Measurements from ENCODE around the gene TIMM23.
"Not testable (repeated sequence)": the region's sequence is repeated elsewhere in the genome, so short reads cannot be mapped to it uniquely, and the experiment has no call there.

TIMM23 gene

GRCh38 chr10:46025406-46025805 is 53.1 kb downstream of the TIMM23 start:
- DNase-seq: no peak

- no peak for DNase-seq
These were observed 53.8 kb downstream of the TIMM23 start for GRCh38 chr10:46026106-46026505.

GRCh38 chr10:46028584-46029460 is 56.5 kb downstream of the TIMM23 start:
- DNase-seq: peak; percentile 48

- DNase-seq: no peak
These were observed 57.3 kb downstream of the TIMM23 start for GRCh38 chr10:46029461-46030030.

DNA sequence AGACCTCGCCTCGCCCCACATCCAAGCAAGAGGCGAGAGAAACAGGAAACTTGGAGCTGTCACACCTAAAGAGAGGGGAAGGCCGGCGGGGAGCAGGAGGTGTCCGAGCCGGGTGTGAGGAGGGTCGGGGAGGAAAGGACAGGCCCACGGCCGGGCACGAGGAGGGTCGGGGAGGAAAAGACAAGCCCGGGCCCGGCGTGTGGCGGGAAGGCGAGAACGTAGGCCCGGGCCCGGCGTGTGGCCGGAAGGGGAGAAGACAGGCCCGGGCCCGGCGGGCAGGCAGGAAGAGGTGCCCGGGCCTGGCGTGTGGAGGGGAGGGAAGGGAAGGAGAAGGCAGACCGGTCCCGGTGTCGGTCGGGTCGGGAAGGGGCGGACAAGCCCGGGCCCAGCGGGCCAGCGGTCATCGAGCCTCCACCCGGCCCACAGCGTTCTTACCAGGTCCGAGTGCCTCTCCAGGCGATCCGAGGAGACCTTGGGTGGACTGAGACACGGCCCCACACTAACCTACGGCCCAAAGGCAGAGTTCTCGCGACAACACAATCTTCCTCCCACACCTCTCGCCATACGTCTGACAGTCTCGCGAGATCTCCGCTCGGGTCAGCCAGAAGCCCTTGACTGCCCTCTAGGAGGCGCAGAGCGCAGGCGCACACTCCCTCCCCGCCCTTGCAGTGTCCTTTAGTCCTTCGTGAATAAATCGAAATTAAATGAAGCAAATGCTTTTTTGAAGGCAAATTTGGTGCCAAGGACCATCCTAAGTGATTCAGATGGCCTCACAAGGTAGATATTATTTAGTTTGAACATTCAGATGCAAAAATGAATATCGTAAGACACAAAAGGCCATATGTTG is 58.0 kb downstream of the TIMM23 start, which contains the start of gene NCOA4:
TSS of gene NCOA4 (minus strand) at position 533 of the 847 bp plus-strand sequence. CDS start 13,943 bp downstream, outside the sequence.
- peak; percentile 92 for DNase-seq

DNA sequence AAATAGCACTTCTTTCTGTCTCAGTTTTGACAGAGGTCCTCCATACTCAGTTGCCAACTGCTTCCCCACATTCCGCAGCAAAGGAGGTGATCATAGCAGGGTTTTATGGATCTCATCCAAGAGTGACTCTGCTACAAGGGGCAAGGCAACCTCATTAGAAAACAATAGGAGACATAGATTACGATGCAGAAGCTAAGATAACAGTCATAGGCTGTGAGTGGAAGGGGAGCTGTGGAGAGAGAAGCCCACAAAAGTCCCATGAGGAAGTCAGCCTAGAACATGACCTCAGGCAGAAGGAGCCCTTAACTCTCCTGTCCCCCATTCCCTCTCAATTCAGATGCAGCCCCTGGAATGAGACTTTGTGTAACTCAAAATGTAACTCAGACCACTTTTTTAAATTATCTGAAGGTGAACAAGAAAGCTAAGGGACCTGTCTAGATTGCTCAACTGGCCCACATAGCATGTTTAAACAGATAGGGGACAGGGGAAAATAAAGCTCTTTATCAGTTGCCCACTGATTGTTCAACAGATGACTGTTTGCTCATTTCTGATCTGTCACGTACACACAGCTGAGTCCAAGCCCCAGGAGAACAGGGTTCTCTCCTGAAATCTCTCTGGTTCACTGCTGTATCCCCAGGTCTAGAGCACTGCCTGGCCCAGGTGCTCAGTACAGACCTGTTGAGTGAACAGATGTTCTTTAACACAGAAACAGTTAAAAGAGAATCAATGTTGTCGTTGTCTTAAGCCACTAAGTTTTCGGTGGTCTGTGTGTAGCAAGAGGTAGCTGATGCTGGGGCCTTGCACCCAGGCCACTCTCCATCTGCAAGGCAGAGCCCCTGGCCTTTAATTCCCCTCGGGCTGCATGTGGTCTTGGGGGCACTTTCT is 59.6 kb downstream of the TIMM23 start:
- no peak for DNase-seq

DNA sequence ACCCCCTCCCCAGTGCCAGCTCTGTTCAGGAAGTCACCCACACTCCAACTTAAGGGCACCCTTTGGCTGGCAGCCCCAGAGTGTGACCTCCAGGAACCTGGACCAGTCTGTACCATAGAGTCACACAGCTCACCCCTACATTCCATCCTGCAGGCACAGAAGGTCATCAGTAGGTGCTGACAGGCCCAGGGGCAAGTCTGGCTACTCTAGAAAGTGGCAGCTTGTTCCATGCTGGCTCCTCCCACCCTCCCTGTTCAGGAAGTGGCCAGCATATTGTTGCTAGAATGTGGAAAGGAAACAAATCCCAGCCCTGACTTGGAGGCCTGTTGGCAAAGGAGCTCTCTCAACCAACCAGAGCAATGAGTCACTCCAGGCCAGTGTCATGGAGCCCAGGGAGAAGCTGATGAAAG is 61.3 kb downstream of the TIMM23 start:
- no peak for DNase-seq

DNA sequence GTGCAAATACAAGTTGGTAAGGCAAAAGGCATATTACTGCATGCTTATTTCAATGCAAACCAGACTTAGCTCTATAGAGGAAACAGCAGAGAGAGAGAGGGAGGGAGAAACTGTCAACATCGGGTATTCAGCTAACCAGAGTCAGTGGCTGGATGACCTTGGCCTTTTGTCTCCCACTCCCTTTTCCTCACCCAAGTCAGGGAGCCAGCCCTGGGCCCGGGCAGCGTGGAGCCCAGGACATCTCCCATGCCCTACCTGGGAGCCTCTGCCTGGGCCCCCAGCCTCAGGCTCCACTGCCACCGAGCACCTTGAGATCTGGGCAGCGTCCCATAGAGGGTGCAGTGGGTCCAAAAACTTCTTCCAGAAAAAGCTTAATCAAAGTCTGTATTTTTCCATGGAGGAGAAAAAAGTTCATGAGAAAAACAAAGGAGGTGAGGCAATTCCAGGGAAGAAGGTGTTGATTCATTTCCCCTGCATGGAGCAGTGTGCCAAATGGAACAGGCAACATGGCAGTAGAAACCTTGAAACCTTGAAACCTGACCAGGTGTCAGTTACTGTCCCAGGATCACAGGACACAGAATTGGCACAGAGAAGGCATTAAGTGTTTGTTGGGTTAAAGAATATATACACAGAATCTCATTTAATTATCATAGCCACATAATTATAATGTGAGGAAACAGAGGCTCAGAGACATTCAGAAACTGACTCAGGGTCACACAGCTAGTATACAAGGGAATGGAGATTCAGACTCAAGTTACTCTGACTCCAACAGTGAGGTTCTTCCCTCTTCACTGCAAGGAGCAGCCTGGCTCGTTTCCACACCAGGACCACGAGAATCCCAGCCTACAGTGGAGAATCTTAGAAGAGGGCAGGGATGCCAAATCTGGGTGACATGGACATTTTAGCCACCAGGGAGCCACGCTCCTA is 63.9 kb downstream of the TIMM23 start:
- DNase-seq: no peak

GRCh38 chr10:46037107-46037825 is 65.0 kb downstream of the TIMM23 start:
- no peak for DNase-seq

- DNase-seq: no peak
These were observed 67.7 kb downstream of the TIMM23 start for GRCh38 chr10:46040004-46040403.

- DNase-seq: no peak
These were observed 70.2 kb downstream of the TIMM23 start for GRCh38 chr10:46042527-46042926.

- DNase-seq: no peak
These were observed 74.0 kb downstream of the TIMM23 start, which contains the start of gene MSMB for GRCh38 chr10:46046261-46046660. TSS of gene MSMB (minus strand) at chr10:46046269. CDS start at chr10:46046237, 32 bp downstream.

DNA sequence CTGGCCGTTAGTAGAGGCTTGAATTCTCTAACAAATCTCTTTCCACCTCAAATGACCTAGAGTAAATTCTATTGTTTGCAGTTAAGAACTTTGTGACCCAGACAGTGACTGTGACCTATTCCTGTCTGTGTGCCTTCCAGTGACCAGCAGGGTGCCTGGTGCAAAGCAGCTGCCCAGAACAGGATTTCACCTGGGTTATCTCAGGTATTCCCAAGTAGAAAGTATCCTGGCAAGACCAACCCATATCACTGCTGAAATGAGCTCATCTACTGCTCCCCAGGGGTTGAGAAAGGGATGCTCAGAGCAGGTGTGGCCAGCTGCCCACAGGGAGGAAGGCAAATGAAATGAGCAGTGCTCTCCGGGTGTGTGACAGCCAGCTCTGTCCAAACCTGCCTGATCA is 75.9 kb downstream of the TIMM23 start:
- DNase-seq: no peak

DNA sequence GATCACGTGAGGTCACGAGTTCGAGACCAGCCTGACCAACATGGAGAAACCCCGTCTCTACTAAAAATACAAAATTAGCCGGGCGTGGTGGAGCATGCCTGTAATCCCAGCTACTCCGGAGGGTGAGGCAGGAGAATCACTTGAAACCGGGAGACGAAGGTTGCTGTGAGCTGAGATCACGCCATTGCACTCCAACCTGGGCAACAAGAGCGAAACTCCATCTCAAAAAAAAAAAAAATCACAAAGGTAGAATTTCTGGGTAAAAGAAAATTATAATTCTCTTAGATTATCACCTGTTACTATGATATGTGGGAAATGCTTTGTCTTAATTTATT is 77.2 kb downstream of the TIMM23 start:
- DNase-seq: not testable (repeated sequence)

- DNase-seq: no peak
These were observed 78.8 kb downstream of the TIMM23 start for GRCh38 chr10:46050941-46051623.

DNA sequence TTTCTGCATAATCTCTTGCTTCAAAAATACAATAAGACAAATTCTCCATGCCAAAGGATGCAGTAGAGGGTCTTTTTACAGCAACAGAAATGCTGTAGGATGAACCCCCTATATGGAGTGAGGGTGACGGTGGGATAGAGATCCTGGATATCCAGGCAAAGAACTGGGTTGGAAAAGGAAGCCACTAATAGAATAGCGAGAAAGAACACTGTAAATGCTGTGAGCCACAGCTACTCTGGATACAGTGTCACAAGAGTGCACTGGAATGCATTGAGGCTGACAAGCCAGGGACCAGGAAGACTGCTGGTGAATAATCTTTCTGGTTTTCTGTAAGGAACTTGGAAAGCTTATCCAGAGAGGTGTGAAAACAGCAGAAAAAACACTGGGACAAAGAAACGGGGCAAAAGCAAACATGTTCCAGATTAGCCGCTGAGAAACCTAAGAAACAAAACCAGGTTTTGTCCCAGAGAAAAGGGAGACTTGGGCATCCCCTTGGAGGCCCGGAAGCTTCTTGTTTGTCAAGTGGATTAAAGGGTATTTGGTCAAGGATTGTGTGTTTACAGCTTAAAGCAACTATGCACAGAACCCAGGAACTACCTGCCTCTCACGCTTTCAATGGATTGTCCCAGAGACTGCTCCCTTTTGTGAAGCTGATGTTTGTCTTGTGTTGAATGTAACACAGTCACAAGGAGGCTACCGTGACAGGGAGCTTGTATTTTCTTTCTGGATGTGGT is 79.9 kb downstream of the TIMM23 start:
- no peak for DNase-seq

GRCh38 chr10:46052791-46053375 is 80.6 kb downstream of the TIMM23 start:
- DNase-seq: no peak

All from GDM1 (cell line).